ENCODE results near the gene MAGI2.

The MAGI2 gene

DNA sequence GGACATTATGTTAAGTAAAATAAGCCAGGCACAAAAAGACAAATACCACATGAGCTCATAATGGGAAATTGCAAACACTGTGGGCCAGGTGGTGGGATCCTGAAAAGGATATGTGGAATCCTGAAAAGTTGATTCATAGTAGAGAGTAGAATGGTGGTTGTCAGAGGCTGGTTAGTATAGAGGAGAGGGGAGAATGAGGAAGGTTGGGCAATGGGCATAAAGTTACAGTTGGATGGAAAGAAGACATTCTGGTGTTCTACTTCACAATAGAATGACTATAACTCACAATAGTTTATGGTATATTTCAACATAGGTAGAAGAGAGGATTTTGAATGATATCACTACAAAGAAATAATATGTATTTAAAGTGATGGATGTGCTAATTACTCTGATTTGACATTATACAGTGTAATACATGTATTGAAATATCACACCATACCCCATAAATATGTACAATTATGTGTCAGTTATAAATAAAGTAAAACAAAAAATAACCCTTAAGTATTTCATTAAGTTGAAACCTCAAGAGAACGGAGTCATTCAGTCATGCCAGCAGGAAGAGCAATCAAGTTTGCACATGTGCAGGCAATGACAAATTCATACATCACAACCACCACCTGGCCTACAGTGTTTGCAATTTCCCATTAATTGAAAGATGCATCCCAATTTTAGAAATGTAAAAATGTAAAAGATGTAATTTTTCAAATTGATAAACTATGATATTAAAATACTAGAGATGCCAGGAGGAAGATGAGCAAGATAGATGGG, 156.7 kb downstream of the MAGI2 start:
- H3K4me1 Mint-ChIP-seq (ENCODE audit: low read depth), result no peaks in the 10 kb centered on the region
- intact Hi-C loops (cut with micrococcal nuclease), result no loop called here
- no peaks in the 10 kb centered on the region for H3K9me3 Mint-ChIP-seq
- H3K27me3 Mint-ChIP-seq, result no peaks in the 10 kb centered on the region
- H3K27ac Mint-ChIP-seq, result no peak overlapping the region
- H3K4me3 Mint-ChIP-seq, result no peak overlapping the region
- H3K36me3 Mint-ChIP-seq (ENCODE audit: low read depth), result no peaks in the 10 kb centered on the region

DNA sequence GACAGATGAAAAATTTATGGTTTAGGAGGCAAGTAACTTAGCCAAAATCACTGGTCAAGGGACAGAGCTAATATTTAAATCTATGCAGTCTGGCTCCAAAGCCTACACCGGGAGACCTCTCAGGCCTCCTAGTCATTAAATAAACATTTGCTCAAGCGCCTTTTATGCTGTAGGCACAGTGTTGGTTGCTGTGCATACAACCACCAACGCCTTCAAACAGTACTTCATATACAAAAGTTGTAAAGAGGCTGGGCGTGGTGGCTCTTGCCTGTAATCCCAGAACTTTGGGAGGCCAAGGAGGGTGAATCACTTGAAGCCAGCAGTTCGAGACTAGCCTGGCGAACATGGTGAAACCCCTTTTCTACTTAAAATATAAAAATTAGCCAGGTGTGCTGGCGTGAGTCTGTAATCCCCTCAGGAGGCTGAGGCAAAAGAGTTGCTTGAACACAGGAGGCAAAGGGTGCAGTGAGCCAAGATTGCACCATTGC, 159.8 kb downstream of the MAGI2 start:
- Mint-ChIP-seq H3K27ac (no peak overlapping the region), H3K9me3 (no peaks in the 10 kb centered on the region), H3K4me3 (no peak overlapping the region), H3K27me3 (no peaks in the 10 kb centered on the region), H3K4me1 (ENCODE audit: low read depth) (no peaks in the 10 kb centered on the region), H3K36me3 (ENCODE audit: low read depth) (no peaks in the 10 kb centered on the region)
- intact Hi-C loops (cut with micrococcal nuclease), result no loop called here

DNA sequence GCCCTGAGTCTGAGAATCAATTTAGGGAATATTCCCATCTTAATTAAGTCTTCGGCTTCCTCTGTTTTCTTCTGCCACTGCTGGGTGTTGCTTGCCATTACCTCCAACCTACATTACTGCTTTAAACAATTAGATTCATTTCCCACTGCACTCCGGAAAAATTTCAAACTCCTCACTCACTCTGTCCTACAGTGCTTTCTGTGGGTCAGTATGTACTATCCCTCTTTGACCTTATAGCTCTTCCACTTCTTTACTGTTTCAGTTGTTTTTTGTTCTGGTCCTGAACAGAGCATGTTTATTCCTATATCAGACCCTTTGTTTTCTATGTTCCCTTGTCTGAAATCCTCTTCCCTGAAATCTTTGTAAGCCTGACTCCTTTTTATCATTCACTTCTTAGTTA, 160.6 kb downstream of the MAGI2 start:
- H3K27me3 Mint-ChIP-seq, result no peaks in the 10 kb centered on the region
- no peaks in the 10 kb centered on the region for H3K9me3 Mint-ChIP-seq
- H3K36me3 Mint-ChIP-seq (ENCODE audit: low read depth), result no peaks in the 10 kb centered on the region
- intact Hi-C loops (cut with micrococcal nuclease), result no loop called here
- H3K4me3 Mint-ChIP-seq, result no peak overlapping the region
- H3K27ac Mint-ChIP-seq, result no peak overlapping the region
- H3K4me1 Mint-ChIP-seq (ENCODE audit: low read depth), result no peaks in the 10 kb centered on the region

DNA sequence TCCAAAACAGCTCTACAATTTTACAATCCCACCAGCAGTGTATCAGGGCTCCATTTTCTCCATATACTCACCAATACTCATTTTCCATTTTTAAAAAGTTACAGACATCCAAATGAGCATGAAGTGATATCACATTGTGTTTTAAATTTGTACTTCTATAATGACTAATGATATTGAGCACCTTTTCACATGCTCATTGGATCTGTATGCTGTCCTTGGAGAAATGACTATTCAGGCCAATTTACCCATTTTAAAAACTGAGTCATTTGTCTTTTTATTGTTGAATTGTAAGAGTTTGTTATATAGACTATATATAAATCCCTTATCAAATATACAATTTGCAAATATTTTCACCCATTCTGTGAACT, 162.0 kb downstream of the MAGI2 start:
- no peak overlapping the region for H3K27ac Mint-ChIP-seq
- H3K4me3 Mint-ChIP-seq, result no peak overlapping the region
- H3K27me3 Mint-ChIP-seq, result no peaks in the 10 kb centered on the region
- no peaks in the 10 kb centered on the region for H3K4me1 Mint-ChIP-seq (ENCODE audit: low read depth)
- no peaks in the 10 kb centered on the region for H3K36me3 Mint-ChIP-seq (ENCODE audit: low read depth)
- no peaks in the 10 kb centered on the region for H3K9me3 Mint-ChIP-seq
- intact Hi-C loops (cut with micrococcal nuclease), result no loop called here

DNA sequence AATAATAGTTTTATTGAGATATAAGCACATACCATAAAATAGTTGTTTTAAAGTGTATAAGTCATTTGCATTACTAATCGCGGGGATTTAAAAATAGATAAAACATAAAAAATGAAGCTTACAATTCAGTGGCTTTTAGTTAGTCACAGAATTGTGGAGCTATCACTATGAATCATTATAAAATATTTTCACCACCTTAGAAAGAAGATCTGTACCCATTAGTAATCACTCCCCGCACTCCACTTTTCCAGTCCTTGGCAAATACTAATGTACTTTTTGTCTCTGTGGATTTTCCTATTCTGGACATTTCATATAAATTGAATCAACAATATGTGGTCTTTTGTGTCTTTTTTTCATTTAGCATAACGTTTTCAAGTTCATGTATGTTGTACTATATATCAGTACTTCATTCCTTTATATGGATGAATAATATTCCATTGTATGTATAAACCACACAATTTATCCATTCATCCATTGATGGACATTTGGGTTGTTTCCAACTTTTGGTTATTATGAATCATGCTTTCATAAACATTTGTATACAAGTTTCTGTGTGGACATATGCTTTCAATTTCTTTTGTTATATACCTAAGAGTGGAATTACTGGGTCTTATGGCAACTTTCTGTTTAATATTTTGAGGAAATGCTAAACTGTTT, 162.5 kb downstream of the MAGI2 start:
- Mint-ChIP-seq H3K27ac (no peak overlapping the region), H3K9me3 (no peaks in the 10 kb centered on the region), H3K27me3 (no peaks in the 10 kb centered on the region), H3K4me1 (ENCODE audit: low read depth) (peaks cover 2% of the 10 kb centered on the region), H3K4me3 (no peak overlapping the region), H3K36me3 (ENCODE audit: low read depth) (no peaks in the 10 kb centered on the region)
- intact Hi-C loops (cut with micrococcal nuclease), result no loop called here

DNA sequence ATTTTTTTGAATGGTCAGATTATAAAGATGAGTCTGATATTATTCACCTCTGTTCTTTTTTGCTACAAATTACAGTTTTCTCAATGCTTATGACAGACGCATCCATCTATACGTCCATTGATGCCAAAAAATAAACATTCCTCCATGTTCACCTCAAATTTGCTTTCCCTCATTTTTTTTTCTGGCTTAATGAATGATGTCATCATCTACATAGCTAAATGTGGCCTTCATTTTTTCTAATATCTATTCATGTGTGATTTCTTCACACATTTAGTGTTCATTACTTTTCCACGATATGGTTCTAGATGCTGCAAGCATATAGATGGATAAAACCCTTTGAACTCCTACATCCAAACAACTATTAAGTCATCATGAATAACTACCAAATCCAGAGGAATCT, 163.1 kb downstream of the MAGI2 start:
- no peak overlapping the region for H3K4me3 Mint-ChIP-seq
- H3K4me1 Mint-ChIP-seq (ENCODE audit: low read depth), result peaks cover 6% of the 10 kb centered on the region
- H3K9me3 Mint-ChIP-seq, result no peaks in the 10 kb centered on the region
- intact Hi-C loops (cut with micrococcal nuclease), result no loop called here
- no peaks in the 10 kb centered on the region for H3K36me3 Mint-ChIP-seq (ENCODE audit: low read depth)
- no peak overlapping the region for H3K27ac Mint-ChIP-seq
- H3K27me3 Mint-ChIP-seq, result no peaks in the 10 kb centered on the region

DNA sequence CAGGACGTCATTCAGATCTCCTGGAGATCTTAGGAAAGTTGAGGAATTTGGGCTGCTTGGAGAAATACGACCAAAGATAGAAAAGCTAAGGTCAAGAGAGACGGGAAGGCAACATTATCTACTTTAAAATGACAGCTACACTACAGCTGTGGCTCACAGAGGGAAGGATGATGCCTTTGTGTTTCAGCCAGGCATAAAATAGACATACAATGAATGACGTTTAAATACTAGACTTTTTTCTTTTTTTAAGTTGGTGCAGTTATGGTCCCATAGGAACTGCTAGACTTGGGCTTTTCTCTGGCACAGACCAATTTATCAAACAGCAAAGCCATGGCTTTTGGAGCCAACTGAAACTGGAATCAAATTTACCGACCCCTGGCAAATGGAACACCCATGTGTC, 164.8 kb downstream of the MAGI2 start:
- intact Hi-C loops (cut with micrococcal nuclease), result no loop called here

DNA sequence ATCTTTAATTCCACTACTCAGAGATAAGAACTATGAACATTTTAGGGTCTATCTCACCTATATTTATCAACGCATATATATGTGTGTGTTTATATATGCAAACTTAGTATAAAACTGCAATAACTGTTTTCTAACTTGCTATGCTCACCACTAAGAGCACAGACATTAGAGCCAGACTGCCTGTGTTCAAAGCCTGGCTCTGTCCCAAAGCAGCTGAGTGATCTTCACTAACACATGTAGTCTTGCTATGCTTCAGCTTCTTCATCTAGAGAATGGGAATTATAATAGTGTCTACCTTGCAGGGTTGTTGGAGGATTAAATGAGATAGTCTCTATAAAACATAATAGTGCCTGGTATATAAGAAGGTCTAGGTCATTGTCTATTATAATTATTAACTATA, 165.5 kb downstream of the MAGI2 start:
- peaks cover 6% of the 10 kb centered on the region for H3K4me1 Mint-ChIP-seq (ENCODE audit: low read depth)
- no peaks in the 10 kb centered on the region for H3K9me3 Mint-ChIP-seq
- no peak overlapping the region for H3K27ac Mint-ChIP-seq
- no peaks in the 10 kb centered on the region for H3K27me3 Mint-ChIP-seq
- H3K36me3 Mint-ChIP-seq (ENCODE audit: low read depth), result no peaks in the 10 kb centered on the region
- intact Hi-C loops (cut with micrococcal nuclease), result no loop called here
- H3K4me3 Mint-ChIP-seq, result no peak overlapping the region

More for the DNA sequence above, 164.8 kb downstream of the MAGI2 start:
- H3K36me3 Mint-ChIP-seq (ENCODE audit: low read depth), result no peaks in the 10 kb centered on the region
- H3K27me3 Mint-ChIP-seq, result no peaks in the 10 kb centered on the region
- H3K27ac Mint-ChIP-seq, result no peak overlapping the region
- H3K4me3 Mint-ChIP-seq, result no peak overlapping the region
- peaks cover 6% of the 10 kb centered on the region for H3K4me1 Mint-ChIP-seq (ENCODE audit: low read depth)
- H3K9me3 Mint-ChIP-seq, result no peaks in the 10 kb centered on the region

DNA sequence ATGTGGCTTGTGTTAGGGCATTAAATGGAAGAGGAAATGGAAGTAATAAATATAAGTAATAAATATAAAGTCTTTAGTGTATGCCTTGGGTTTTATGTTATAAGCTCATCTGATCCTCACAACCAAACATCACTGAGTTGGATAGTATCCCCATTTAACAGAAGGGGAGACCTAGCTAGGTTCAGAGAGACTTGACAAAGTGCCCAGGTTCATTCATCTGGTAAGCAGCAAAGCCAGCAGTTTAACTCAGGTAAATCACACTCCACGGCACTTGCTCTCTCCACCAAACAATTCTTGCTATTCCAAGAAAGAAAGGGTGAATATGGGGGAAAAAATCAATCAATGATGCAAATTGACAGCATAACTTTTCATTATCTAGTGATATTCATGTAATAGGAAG, 167.3 kb downstream of the MAGI2 start:
- Mint-ChIP-seq H3K4me1 (ENCODE audit: low read depth) (peaks cover 6% of the 10 kb centered on the region), H3K4me3 (no peak overlapping the region), H3K36me3 (ENCODE audit: low read depth) (no peaks in the 10 kb centered on the region), H3K27me3 (no peaks in the 10 kb centered on the region), H3K9me3 (no peaks in the 10 kb centered on the region), H3K27ac (no peak overlapping the region)
- intact Hi-C loops (cut with micrococcal nuclease), result no loop called here

DNA sequence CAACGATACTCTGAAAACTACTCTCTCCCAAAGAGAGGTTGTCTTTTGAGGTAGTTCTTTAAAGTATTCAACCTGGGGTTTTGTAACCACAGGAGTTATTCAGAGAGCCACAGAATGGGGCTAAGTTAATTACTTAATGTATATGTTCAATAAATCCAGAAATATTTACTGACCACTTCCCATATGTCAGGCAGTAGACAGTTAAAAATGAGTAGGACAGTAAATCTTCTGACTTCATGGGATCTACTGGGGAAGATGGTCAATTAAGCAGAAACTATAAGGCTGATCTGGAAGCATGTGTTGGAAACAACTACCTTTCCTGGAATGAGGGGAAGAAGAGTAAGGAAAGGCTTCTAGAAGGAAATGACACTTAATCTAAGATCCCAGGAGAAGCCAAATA, 167.7 kb downstream of the MAGI2 start:
- H3K4me1 Mint-ChIP-seq (ENCODE audit: low read depth), result peaks cover 6% of the 10 kb centered on the region
- H3K27ac Mint-ChIP-seq, result no peak overlapping the region
- no peaks in the 10 kb centered on the region for H3K36me3 Mint-ChIP-seq (ENCODE audit: low read depth)
- no peak overlapping the region for H3K4me3 Mint-ChIP-seq
- no peaks in the 10 kb centered on the region for H3K9me3 Mint-ChIP-seq
- no peaks in the 10 kb centered on the region for H3K27me3 Mint-ChIP-seq
- intact Hi-C loops (cut with micrococcal nuclease), result no loop called here

DNA sequence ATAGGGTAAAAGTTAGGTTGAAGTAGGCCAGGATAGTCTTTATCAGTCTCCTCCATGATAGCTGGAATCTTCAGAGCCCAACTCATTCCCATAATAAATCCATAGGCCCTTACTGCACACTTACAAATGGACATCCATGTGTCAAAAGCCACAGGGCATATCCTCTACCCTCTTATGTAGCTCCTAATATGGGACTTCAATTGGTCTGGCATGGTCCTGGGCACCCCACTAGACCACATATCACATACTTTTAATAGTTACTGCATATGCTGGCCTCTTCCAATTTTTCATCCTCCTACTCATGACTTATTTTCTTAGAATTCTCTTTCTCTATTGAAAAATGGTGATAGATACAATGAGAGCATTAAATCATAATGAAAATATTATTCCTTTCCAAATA, 169.3 kb downstream of the MAGI2 start:
- Mint-ChIP-seq H3K4me1 (ENCODE audit: low read depth) (peaks cover 6% of the 10 kb centered on the region), H3K9me3 (no peaks in the 10 kb centered on the region), H3K27me3 (no peaks in the 10 kb centered on the region), H3K27ac (no peak overlapping the region), H3K36me3 (ENCODE audit: low read depth) (no peaks in the 10 kb centered on the region), H3K4me3 (no peak overlapping the region)
- intact Hi-C loops (cut with micrococcal nuclease), result no loop called here

DNA sequence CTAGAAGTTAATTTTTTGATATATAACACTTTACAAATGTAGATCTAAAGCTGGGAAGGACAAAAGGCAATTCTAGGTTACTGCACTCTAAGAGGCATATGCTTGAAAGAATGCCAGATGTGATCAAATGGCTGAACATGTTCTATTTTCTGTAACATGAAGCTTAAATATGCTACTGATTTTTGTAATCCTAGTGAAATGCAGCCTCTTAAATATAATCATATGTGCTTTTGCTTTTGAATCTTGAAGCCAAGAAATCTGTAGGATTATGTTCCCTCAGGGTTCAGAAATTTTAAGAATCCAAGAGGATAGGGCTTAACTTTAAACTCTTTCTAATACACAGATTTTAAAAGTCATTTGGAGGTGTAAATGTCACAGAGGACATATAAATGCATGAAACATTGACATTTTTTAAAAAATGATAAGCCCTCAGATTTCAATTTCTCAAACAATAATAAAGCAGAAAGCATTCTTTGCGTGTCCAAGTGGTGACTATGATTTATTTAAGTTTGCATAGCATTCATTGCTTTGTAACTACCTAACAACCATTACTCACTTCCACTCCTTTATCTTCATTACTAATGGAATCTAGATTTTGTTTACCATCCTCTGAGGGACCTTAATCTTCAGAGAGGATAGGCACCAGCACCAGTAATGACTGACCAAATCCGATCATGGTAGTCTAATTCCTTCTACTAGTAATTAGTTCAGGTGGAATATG, 170.4 kb downstream of the MAGI2 start:
- Mint-ChIP-seq H3K36me3 (ENCODE audit: low read depth) (no peaks in the 10 kb centered on the region), H3K4me1 (ENCODE audit: low read depth) (peaks cover 6% of the 10 kb centered on the region), H3K27me3 (no peaks in the 10 kb centered on the region), H3K27ac (no peak overlapping the region), H3K9me3 (no peaks in the 10 kb centered on the region), H3K4me3 (no peak overlapping the region)
- intact Hi-C loops (cut with micrococcal nuclease), result no loop called here

DNA sequence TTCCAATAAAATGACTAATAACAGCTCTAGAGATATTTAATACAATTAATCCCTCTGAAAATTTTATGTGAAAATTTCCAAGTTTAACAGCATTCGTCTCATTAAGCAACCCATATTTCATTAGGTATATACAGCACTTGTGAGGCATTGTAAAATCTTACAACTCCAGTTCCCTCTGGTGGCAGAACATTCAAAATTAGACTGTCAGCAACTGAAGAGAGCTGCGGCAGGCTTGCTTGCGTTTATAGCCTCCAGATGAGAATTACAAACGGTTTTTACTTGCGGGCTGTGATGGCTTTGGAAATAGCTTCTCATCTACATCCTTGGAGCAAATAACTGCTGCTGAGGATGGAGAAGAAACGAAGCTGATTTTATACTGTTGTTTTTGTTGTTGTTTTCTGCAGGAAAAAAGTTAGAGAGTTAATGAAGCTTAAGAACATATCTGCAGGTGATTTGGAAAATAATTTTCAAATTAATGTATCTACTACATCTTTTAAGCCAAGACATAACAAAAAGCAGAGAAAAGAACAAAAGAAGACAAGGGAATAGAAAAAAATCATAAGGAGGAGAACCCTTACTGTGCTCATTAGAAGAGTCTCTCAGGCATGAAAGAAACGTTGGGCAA, 171.3 kb downstream of the MAGI2 start:
- peaks cover 6% of the 10 kb centered on the region for H3K4me1 Mint-ChIP-seq (ENCODE audit: low read depth)
- H3K36me3 Mint-ChIP-seq (ENCODE audit: low read depth), result no peaks in the 10 kb centered on the region
- H3K9me3 Mint-ChIP-seq, result no peaks in the 10 kb centered on the region
- no peak overlapping the region for H3K27ac Mint-ChIP-seq
- intact Hi-C loops (cut with micrococcal nuclease), result no loop called here
- no peak overlapping the region for H3K4me3 Mint-ChIP-seq
- H3K27me3 Mint-ChIP-seq, result no peaks in the 10 kb centered on the region

DNA sequence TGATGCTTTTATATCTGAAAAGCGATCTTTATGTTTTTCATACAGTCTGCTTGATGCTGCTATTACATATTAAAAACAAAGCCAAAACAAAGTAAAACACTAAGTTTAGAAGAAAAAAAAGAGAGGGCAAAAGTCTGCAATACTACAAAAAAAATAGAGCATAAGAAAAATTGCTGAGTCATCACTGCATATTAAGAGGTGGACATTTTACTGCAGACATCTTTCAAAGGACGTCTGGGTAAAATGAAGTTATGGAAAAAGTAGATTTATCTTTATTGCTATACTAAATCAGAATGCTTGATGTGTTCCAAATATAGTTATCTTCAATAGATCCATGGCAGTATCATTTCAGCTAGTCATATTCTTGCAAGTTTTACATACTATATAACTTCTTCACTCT, 172.0 kb downstream of the MAGI2 start:
- Mint-ChIP-seq H3K27me3 (no peaks in the 10 kb centered on the region), H3K27ac (no peak overlapping the region), H3K4me1 (ENCODE audit: low read depth) (peaks cover 6% of the 10 kb centered on the region), H3K9me3 (no peaks in the 10 kb centered on the region), H3K36me3 (ENCODE audit: low read depth) (no peaks in the 10 kb centered on the region), H3K4me3 (no peak overlapping the region)
- intact Hi-C loops (cut with micrococcal nuclease), result no loop called here
